ENCODE measurements around the gene MAPK13. TPM values are rescaled to one million over a fixed set of nuclear protein-coding genes. Genes with fewer than 3 reads are reported as not detected.

Gene MAPK13
- total RNA-seq, 1 experiment from 2014 or later: 146 TPM

DNA sequence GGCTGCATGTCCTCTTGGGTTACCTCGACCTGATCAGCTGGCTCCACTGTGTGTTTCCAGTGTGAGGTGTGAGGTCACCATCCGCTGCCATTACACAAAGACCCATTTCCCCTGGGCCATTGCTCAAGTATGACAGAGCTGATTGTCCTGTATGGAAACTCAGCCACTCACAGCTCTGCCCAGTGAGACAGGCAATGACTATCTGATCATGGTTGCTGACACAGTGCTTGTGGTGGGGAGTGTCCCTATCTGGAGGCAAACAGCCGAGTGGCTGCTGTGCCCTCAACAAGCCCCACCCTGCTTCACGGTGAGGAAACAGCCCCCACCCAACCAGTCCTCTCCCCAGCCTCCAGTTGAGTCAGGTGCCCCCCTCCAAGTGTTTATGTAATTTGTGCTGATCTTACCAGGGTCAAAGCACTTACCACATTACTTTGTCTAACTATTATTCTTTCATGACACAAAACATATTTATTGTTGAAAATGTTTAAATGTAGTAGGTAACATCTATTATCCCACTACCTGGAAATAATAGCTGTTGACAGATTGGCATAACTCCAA is 11.7 kb upstream of the MAPK13 start:
- no peak overlapping the region for H3K4me3 ChIP-seq
- POLR2A ChIA-PET (ENCODE audit: unreplicated experiment): no interaction called here
- peaks cover 48% of the 10 kb centered on the region for H3K4me1 ChIP-seq (replicated peaks; ENCODE audit: insufficient read depth)
- peaks cover 54% of the 10 kb centered on the region for H3F3A ChIP-seq (ENCODE audit: insufficient read depth, low read depth)
- no peaks in the 10 kb centered on the region for H3K9me3 ChIP-seq (ENCODE audit: insufficient read depth, low read depth)
- no TSS peak for BruUV-seq (replicated peaks)
- H3K9me2 ChIP-seq (ENCODE audit: insufficient read depth): no peaks in the 10 kb centered on the region; the same call in 1 of the 2 replicates
- no peaks in the 10 kb centered on the region for H3K79me2 ChIP-seq (ENCODE audit: low read depth)
- H3K27me3 ChIP-seq (ENCODE audit: insufficient read depth, low read depth): no peaks in the 10 kb centered on the region
- TF ChIP-seq EZH2 (IDR thresholded peaks at IDR 0.05; ENCODE audit: low read depth) (no peak), CTCF (conservative IDR thresholded peaks at IDR 0.05) (no peak)
- CTCF ChIA-PET: interaction anchor here (0.5 to 0.9 kb wide), 3 partner anchors 13 to 596 kb away, joined by 4 read pairs; no protein-coding TSS in a partner anchor
- H3K27ac ChIP-seq: no peak overlapping the region
- DNase-seq: peak; percentile 40 to 55
- H2AFZ ChIP-seq: no peak overlapping the region
- H3K4me2 ChIP-seq: no peak overlapping the region
- no peaks in the 10 kb centered on the region; the same call in 1 of the 2 replicates for H3K36me3 ChIP-seq (ENCODE audit: low read depth)
- intact Hi-C loops (cut with micrococcal nuclease; ENCODE audit: unreplicated experiment): no loop called here
- H4K20me1 ChIP-seq (ENCODE audit: insufficient read depth): no peaks in the 10 kb centered on the region

DNA sequence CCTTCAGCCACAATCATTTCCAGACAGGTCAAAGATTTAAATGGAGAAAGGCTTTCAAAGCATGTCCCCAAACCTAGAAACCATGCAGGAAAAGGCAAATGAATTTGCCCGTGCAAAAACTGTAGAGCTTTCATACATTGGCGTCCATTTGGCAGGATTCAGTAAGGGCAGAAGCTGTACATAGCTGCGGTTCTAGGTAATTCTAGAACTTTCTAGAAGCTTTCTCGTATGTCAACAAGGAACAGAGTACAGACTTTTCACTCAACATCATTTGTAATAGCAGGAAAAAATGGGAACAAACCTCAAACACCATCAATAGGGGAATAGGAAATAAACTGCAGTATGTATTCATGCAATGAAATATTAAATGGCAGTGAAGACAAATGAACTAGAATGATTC is 11.1 kb upstream of the MAPK13 start:
- POLR2A ChIA-PET (ENCODE audit: unreplicated experiment): no interaction called here
- Histone ChIP-seq H3K9me2 (ENCODE audit: insufficient read depth) (no peaks in the 10 kb centered on the region; the same call in 1 of the 2 replicates), H3K4me3 (no peak overlapping the region), H3K27ac (no peak overlapping the region), H2AFZ (no peak overlapping the region), H3K79me2 (ENCODE audit: low read depth) (no peaks in the 10 kb centered on the region), H3K4me2 (no peak overlapping the region), H3K9me3 (ENCODE audit: insufficient read depth, low read depth) (no peaks in the 10 kb centered on the region), H3K27me3 (ENCODE audit: insufficient read depth, low read depth) (no peaks in the 10 kb centered on the region), H3F3A (ENCODE audit: insufficient read depth, low read depth) (peaks cover 55% of the 10 kb centered on the region), H3K4me1 (replicated peaks; ENCODE audit: insufficient read depth) (peaks cover 54% of the 10 kb centered on the region), H3K36me3 (ENCODE audit: low read depth) (no peaks in the 10 kb centered on the region; the same call in 1 of the 2 replicates), H4K20me1 (ENCODE audit: insufficient read depth) (no peaks in the 10 kb centered on the region)
- TF ChIP-seq EZH2 (IDR thresholded peaks at IDR 0.05; ENCODE audit: low read depth): no peak
- no peak for TF ChIP-seq CTCF (conservative IDR thresholded peaks at IDR 0.05)
- DNase-seq: no peak
- CTCF ChIA-PET: interaction anchor here (0.7 to 0.9 kb wide), 2 partner anchors 13 to 48 kb away, joined by 4 read pairs; no protein-coding TSS in a partner anchor
- no TSS peak for BruUV-seq (replicated peaks)
- intact Hi-C loops (cut with micrococcal nuclease; ENCODE audit: unreplicated experiment): no loop called here

- H3K9me2 ChIP-seq (ENCODE audit: insufficient read depth): no peaks in the 10 kb centered on the region; the same call in 1 of the 2 replicates
- no peaks in the 10 kb centered on the region for H3K79me2 ChIP-seq (ENCODE audit: low read depth)
- no TSS peak for BruUV-seq (replicated peaks)
- no peaks in the 10 kb centered on the region for H4K20me1 ChIP-seq (ENCODE audit: insufficient read depth)
- H3K27me3 ChIP-seq (ENCODE audit: insufficient read depth, low read depth): no peaks in the 10 kb centered on the region
- TF ChIP-seq CTCF (conservative IDR thresholded peaks at IDR 0.05): no peak
- no peak for TF ChIP-seq EZH2 (IDR thresholded peaks at IDR 0.05; ENCODE audit: low read depth)
- no peak overlapping the region for H3K4me3 ChIP-seq
- POLR2A ChIA-PET (ENCODE audit: unreplicated experiment): no interaction called here
- H3F3A ChIP-seq (ENCODE audit: insufficient read depth, low read depth): peaks cover 55% of the 10 kb centered on the region
- intact Hi-C loops (cut with micrococcal nuclease; ENCODE audit: unreplicated experiment): loop anchor here (2.0 to 5.0 kb wide), 2 partner anchors 182 to 241 kb away; no protein-coding TSS in a partner anchor
- peak overlapping the region; percentile 55; the same call in 1 of the 2 replicates for H3K27ac ChIP-seq
- no peak for DNase-seq
- no peaks in the 10 kb centered on the region for H3K9me3 ChIP-seq (ENCODE audit: insufficient read depth, low read depth)
- H3K4me1 ChIP-seq (replicated peaks; ENCODE audit: insufficient read depth): peaks cover 61% of the 10 kb centered on the region
- CTCF ChIA-PET: interaction anchor here (1.0 kb wide), 1 partner anchor 75 kb away, joined by 4 read pairs; no protein-coding TSS in a partner anchor
- H3K36me3 ChIP-seq (ENCODE audit: low read depth): no peaks in the 10 kb centered on the region; the same call in 1 of the 2 replicates
- H2AFZ ChIP-seq: no peak overlapping the region
- no peak overlapping the region for H3K4me2 ChIP-seq
Measured at GRCh38 chr6:36120018-36120417, 10.3 kb upstream of the MAPK13 start.

Data from PC-9 (cell line).